Measurements from ENCODE around the gene GPR17. TPM values are rescaled to one million over a fixed set of nuclear protein-coding genes. Genes with fewer than 3 reads are reported as not detected.

Gene GPR17
- total and polyA plus RNA-seq, 2 experiments from 2014 or later = not detected

DNA sequence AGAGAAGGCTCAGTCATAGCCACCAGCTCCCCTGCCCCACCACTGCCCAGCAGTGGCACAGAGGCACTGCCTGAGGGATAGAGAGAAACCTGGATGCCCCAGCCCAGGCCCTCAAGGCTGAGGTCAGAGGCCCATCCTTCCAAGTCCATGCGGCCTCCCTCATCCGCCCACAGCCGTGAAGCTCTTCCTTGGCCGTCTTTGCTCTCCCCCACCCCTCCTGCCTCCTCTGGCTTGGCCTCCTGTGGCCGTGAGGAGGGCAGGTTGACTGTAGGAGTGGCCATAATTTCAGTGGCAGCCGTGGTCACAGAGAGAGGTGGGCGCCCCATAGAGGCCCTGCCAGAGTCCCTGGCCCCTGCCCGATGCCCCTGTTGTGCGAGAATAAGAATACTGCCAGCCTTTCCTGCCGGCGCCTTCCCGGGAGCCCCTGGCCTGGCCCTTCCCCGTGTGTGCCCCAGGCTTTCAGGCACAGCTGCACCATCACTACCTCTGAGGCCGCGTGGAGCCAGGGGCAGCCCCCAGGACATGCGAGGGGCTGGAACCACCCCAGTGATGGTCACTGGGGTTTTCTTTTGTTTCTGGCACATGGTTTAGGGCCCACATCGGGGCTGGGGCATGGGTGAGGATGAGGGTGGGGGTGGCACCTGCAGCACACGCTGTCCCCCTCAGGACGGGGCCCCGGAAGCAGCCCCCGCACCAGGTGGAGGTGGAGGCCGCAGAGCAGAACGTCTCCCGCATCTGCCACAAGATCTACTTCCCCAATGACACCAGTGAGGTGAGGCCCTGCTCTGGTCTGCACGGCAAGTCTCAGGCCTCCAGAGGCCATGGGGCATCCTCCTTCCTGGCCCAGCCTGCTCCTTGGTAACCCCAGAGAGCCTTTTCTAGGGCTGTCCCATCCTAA lies 13.1 kb upstream of the GPR17 start:
- ATAC-seq = no peak
- TF ChIP-seq ZNF114 (CRISPR knock-in tag; IDR thresholded peaks at IDR 0.05) = no peak
- no peak for TF ChIP-seq CREB1 (CRISPR knock-in tag; IDR thresholded peaks at IDR 0.05; ENCODE audit: low read depth)
- TF ChIP-seq ZNF331 (CRISPR knock-in tag; IDR thresholded peaks at IDR 0.05; ENCODE audit: low read depth) = no peak
- TF ChIP-seq NANOG (IDR thresholded peaks at IDR 0.05; ENCODE audit: borderline replicate concordance) = no peak
- TF ChIP-seq EZH2phosphoT487 (IDR thresholded peaks at IDR 0.05; ENCODE audit: unreplicated experiment) = no peak
- no peak for TF ChIP-seq JUNB (IDR thresholded peaks at IDR 0.05; ENCODE audit: unreplicated experiment)
- TF ChIP-seq, protein P1, sequence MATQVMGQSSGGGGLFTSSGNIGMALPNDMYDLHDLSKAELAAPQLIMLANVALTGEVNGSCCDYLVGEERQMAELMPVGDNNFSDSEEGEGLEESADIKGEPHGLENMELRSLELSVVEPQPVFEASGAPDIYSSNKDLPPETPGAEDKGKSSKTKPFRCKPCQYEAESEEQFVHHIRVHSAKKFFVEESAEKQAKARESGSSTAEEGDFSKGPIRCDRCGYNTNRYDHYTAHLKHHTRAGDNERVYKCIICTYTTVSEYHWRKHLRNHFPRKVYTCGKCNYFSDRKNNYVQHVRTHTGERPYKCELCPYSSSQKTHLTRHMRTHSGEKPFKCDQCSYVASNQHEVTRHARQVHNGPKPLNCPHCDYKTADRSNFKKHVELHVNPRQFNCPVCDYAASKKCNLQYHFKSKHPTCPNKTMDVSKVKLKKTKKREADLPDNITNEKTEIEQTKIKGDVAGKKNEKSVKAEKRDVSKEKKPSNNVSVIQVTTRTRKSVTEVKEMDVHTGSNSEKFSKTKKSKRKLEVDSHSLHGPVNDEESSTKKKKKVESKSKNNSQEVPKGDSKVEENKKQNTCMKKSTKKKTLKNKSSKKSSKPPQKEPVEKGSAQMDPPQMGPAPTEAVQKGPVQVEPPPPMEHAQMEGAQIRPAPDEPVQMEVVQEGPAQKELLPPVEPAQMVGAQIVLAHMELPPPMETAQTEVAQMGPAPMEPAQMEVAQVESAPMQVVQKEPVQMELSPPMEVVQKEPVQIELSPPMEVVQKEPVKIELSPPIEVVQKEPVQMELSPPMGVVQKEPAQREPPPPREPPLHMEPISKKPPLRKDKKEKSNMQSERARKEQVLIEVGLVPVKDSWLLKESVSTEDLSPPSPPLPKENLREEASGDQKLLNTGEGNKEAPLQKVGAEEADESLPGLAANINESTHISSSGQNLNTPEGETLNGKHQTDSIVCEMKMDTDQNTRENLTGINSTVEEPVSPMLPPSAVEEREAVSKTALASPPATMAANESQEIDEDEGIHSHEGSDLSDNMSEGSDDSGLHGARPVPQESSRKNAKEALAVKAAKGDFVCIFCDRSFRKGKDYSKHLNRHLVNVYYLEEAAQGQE (IDR thresholded peaks at IDR 0.05; ENCODE audit: unreplicated experiment) = no peak
- no peak for TF ChIP-seq STAT1 (IDR thresholded peaks at IDR 0.05; ENCODE audit: unreplicated experiment)
- TF ChIP-seq, protein P2, sequence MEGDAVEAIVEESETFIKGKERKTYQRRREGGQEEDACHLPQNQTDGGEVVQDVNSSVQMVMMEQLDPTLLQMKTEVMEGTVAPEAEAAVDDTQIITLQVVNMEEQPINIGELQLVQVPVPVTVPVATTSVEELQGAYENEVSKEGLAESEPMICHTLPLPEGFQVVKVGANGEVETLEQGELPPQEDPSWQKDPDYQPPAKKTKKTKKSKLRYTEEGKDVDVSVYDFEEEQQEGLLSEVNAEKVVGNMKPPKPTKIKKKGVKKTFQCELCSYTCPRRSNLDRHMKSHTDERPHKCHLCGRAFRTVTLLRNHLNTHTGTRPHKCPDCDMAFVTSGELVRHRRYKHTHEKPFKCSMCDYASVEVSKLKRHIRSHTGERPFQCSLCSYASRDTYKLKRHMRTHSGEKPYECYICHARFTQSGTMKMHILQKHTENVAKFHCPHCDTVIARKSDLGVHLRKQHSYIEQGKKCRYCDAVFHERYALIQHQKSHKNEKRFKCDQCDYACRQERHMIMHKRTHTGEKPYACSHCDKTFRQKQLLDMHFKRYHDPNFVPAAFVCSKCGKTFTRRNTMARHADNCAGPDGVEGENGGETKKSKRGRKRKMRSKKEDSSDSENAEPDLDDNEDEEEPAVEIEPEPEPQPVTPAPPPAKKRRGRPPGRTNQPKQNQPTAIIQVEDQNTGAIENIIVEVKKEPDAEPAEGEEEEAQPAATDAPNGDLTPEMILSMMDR (conservative IDR thresholded peaks at IDR 0.05; ENCODE audit: low read depth in 2 of 2) = no peak
- TF ChIP-seq, protein P3, sequence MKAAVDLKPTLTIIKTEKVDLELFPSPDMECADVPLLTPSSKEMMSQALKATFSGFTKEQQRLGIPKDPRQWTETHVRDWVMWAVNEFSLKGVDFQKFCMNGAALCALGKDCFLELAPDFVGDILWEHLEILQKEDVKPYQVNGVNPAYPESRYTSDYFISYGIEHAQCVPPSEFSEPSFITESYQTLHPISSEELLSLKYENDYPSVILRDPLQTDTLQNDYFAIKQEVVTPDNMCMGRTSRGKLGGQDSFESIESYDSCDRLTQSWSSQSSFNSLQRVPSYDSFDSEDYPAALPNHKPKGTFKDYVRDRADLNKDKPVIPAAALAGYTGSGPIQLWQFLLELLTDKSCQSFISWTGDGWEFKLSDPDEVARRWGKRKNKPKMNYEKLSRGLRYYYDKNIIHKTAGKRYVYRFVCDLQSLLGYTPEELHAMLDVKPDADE (IDR thresholded peaks at IDR 0.05) = no peak
- no peak for TF ChIP-seq POLR2AphosphoS5 (IDR thresholded peaks at IDR 0.05; ENCODE audit: low read depth)
- no peak for TF ChIP-seq EZH2 (IDR thresholded peaks at IDR 0.05; ENCODE audit: low read depth, unreplicated experiment)
- Mint-ChIP-seq H3K36me3 (ENCODE audit: low read depth) (no peaks in the 10 kb centered on the region), H3K9me3 (no peaks in the 10 kb centered on the region), H3K27ac (no peak overlapping the region), H3K4me3 (no peak overlapping the region), H3K4me1 (peaks cover 3% of the 10 kb centered on the region; the same call in 1 of the 3 replicates), H3K27me3 (ENCODE audit: insufficient read depth, low read depth, poor library complexity) (peaks cover 1% of the 10 kb centered on the region)
- no peaks in the 10 kb centered on the region for H3K79me2 ChIP-seq (replicated peaks; ENCODE audit: insufficient read depth)
- H3F3A ChIP-seq (replicated peaks; ENCODE audit: low read depth) = no peaks in the 10 kb centered on the region
- H2AFZ ChIP-seq = no peak overlapping the region
- no peaks in the 10 kb centered on the region for H3K27me3 ChIP-seq (ENCODE audit: insufficient read depth)
- H3K4me3 ChIP-seq = no peak overlapping the region
- DNase-seq (ENCODE audit: low spot score) = no peak
- no peaks in the 10 kb centered on the region for H4K20me1 ChIP-seq (replicated peaks; ENCODE audit: insufficient read depth)
- H3K9me2 ChIP-seq (ENCODE audit: insufficient read depth) = no peaks in the 10 kb centered on the region
- H3K4me1 ChIP-seq (ENCODE audit: insufficient read depth) = peaks cover 8% of the 10 kb centered on the region; the same call in 1 of the 2 replicates
- no peak overlapping the region for H3K27ac ChIP-seq (ENCODE audit: low read depth)
- H3K4me2 ChIP-seq = no peak overlapping the region
- no peaks in the 10 kb centered on the region for H3K36me3 ChIP-seq (ENCODE audit: insufficient read depth)

Data from GM23338 (cell line).